ENCODE results near the gene NFS1.
A peak's percentile ranks its signal among the peaks of the same experiment; 100 is the strongest.
"Not testable (repeated sequence)": the region's sequence is repeated elsewhere in the genome, so short reads cannot be mapped to it uniquely, and the experiment has no call there.

Gene NFS1

DNA sequence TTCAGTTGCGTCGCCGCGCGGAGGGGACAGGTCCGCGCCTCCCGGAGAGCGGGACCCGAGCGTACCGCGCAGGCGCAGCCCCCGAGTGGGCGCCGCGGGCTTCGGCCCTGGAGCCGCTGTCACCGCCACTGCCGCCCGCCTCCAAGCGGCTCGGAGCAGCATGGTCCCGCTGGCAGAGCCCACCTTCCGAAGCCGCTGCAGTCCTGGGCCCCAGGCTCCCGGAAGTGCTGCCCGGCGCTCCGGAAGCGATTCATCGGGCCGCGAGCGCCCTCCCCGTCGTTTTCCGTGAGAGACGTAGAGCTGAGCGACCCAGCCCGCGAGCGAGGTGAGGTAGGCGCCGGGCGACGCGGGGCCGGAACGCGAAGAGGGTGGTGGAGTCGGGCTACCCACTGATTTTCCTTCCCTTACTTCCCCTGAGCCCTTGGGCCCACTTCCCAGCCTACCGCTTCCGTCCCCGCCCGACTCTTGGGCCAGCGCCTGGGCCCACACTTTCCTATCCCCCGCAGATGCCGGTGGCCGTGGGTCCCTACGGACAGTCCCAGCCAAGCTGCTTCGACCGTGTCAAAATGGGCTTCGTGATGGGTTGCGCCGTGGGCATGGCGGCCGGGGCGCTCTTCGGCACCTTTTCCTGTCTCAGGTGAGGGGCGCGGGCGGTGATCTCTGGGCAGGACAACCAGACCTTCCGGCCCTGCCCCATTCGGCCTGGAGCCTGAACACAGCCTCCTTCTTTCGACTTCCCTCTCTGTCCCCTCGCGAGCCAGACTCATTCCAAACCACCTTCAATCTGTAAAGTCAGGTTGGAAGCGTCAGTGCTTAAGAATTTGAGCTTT, at the start of gene NFS1, which contains the start of gene ROMO1:
Gene NFS1, minus strand, starts transcription at position 226 of the 830 bp plus-strand sequence. Its CDS starts 64 bp downstream, at position 162.
Gene ROMO1, plus strand, starts transcription at position 279 of the 830 bp plus-strand sequence. Its CDS starts 228 bp downstream, at position 507.
- peak; percentile 88 to 89 for DNase-seq

DNA sequence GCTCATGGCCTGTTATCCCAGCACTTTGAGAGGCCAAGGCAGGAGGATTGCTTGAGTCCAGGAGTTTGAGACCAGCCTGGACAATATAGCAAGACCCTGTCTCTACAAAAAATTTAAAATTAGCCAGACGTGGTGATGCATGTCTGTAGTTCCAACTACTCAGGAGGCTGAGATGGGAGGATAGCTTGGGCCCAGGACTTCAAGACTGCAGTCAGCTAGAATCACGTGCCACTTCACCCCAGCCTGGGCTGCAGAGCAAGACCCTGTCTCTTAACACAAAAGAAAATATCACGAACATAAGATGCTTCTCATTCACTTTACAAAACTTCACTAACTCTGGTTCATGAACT, 45.3 kb upstream of the NFS1 start:
- DNase-seq, result not testable (repeated sequence)

DNA sequence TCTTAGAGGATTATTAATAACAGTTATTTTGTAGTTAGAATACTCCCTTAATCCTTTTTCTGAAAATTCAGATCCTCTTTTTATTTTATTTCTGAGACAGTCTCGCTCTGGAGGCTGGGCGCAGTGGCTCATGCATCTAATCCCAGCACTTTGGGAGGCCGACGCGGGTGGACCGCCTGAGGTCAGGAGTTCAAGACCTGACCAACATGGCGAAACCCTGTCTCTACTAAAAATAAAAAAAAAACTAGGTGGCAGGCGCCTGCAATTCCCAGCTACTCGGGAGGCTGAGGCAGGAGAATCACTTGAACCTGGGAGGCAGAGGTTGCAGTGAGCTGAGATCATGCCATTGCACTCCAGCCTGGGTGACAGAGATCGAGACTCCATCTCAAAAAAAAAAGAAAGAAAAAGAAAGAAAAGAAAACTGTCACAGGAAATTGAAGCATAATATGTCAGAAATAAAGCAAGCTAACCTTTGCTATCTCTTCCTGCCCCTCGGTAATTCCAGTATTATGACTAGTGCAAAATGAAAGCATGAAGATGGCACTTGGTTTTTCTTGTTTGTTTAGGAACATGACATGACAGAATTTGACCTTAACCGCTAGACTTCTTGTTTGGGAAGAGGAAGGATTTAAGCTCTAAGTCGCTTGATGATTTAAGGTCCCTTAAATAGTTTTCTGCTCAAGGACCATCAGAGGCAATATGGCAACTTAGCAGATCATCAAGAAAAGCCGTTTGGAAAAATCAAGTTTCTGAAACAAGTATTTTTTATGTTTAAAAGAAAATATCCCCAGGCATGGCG, 44.7 kb upstream of the NFS1 start:
- DNase-seq, result peak in 1 of 2 donors; percentile 48

GRCh38 chr20:35742741-35743523, 43.8 kb upstream of the NFS1 start:
- peak; percentile 34 to 67 for DNase-seq

- peak; percentile 100 for DNase-seq
Measured at GRCh38 chr20:35741892-35742740, 43.0 kb upstream of the NFS1 start, which contains the start of gene RBM39. Gene RBM39, minus strand, starts transcription at chr20:35742260. Its CDS starts 1,386 bp downstream, at chr20:35740874.

DNA sequence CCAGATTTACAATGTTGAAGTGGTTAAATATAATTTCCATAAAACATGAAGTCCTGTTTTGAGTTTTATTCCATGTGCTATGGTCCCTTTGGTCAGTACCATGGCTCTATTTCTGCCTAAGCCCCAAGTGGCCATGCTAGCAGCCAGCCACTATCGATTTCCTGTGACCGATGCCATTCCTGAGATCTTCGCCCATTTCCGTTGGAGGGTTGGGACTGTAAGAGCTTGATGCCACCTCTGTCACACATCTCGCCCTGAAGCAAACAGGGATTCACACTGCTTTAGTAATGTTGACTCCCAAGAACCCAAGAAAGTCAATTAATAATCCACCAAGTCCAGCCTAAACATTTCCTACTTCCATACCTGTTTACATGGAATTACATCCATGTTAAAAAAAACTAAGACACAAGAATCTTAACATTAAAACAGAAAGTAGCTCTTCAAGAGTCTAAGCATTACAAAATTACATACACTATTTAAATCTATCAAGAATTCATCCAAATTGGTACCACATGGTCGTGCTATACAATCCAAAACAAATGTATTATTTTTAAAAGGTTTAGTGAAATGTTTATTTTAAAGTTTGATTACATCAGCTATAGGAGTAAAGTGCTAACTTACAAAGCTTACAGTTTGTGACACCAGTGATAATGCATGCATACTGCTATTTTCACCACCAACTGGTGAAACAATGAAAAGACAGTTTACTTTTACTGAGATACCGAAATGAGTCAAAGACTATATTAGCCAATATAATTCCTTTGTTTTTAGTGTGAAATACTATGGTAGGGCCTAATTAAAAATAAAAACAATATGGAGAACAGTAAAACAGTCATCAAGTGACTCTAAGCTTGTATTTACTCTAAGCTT, 40.4 kb upstream of the NFS1 start:
- peak in 1 of 2 donors; percentile 69 for DNase-seq

GRCh38 chr20:35738410-35739179, 39.4 kb upstream of the NFS1 start:
- no peak for DNase-seq

DNA sequence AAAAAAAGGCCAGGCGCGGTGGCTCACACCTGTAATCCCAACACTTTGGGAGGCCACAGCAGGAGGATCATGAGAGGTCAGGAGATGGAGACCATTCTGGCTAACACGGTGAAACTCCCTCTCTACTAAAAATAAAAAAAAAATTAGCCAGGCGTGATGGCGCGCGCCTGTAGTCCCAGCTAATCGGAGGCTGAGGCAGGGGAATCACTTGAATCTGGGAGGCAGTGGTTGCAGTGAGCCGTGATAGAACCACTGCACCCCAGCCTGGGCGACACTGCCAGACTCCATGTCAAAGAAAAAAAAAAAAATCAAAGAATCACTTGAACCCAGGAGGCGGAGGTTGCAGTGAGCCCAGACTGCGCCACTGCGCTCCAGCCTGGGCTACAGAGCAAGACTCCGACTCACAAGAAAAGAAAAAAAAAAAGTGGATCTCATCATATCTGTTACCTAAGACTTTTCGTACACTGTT, 38.7 kb upstream of the NFS1 start:
- DNase-seq, result no peak

DNA sequence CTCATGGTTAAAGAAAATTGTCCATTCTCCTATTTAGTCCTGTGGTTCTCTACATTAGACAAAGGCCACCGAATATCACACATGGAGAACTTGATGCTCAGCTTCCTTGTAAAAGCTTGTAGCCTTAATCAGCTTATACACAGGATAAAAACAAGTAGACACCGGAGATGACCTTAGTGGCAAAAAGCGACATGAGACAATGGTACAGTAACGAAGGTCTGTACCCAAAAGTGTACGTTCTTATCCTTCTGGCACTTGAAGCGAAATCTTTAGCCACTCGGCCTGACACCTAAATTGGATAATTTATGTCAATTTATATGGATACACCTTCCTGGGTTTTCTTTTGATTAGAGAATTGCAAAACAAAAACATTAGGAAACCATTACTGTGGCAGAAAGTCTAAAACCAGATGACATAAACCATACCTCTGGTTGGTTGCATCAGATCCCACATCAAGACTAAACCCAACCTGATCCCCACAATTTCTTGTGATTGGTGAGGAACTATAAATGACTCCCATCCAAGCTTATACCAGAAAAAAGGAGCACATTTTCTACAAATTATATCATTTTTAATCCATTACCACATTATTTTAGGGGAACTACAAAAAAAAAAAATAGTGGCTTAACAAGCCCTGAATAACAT, 36.8 kb upstream of the NFS1 start:
- no peak for DNase-seq

DNA sequence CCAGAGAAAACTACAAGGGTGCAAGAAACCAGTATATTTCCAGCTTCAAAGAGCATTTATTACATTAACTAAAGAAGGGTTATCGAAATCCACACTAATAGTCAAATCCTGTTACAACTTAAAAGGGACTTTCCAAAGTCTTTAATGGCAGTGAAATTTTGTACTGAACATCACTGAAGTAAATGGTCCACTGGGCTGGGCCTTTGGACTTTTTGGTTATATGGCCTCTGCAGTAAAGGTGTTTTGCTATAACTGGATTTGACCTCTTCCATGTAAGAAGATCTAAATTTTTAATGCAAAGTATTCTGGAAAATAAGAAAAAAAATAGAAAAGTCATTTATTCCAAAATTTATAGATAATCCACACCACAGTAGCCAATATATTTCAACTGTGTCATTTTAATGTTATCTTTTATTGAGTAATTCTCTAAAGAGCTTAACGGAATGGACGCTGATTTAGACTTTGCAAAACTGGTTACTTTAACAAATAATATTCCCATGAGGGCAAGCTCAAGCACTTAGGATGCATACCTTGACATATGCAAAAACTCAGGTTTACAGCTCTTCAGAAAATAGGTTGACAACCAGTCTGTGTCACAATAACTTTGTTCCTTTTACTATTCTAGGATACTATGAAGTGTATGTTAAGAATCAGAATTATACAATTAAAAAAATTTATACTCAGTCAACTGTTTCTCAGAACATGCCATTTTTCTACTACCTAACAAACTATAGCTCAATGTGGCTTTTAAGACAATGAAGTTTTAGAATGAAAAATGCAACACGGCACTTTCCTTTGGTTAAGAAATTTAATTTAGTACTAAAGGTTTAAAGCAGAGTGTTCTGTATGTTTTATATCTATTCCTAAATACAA, 35.9 kb upstream of the NFS1 start:
- DNase-seq, result no peak

GRCh38 chr20:35734374-35734773, 35.2 kb upstream of the NFS1 start:
- no peak for DNase-seq

- no peak for DNase-seq
Measured at GRCh38 chr20:35732644-35732982, 33.5 kb upstream of the NFS1 start.

- DNase-seq, result no peak
Measured at GRCh38 chr20:35731862-35732643, 32.9 kb upstream of the NFS1 start.

DNA sequence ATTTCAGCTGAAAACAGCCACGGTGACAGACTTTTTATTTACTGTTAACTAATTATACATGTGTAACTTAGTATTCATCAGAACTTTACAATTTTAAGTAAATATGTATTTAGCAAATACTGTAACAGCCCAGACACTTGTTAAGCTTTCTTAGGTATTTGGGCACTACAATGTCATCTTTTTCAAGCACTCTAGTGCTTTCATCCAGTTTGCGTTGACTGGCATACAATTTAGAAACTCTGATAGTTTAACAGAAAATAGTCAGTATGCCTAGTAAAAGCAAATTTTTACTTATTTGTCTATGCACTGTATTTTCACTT, 32.3 kb upstream of the NFS1 start:
- no peak for DNase-seq

GRCh38 chr20:35730583-35731468, 31.7 kb upstream of the NFS1 start:
- no peak for DNase-seq

- DNase-seq, result no peak
Measured at GRCh38 chr20:35729836-35730582, 30.9 kb upstream of the NFS1 start.

Data from CD4-positive, alpha-beta T cell treated with Interleukin-4 for 1 hour (primary cell).